ENCODE measurements around the gene AGAP1.

The AGAP1 gene

GRCh38 chr2:235964787-235965390, 471.0 kb downstream of the AGAP1 start:
- no peak for TF ChIP-seq CTCF (IDR thresholded peaks at IDR 0.05)

GRCh38 chr2:235966396-235966795, 472.6 kb downstream of the AGAP1 start:
- 0 out of 2 replicates have a peak, but pooled peaks have one; percentile 20 for TF ChIP-seq CTCF (IDR thresholded peaks at IDR 0.05)

DNA sequence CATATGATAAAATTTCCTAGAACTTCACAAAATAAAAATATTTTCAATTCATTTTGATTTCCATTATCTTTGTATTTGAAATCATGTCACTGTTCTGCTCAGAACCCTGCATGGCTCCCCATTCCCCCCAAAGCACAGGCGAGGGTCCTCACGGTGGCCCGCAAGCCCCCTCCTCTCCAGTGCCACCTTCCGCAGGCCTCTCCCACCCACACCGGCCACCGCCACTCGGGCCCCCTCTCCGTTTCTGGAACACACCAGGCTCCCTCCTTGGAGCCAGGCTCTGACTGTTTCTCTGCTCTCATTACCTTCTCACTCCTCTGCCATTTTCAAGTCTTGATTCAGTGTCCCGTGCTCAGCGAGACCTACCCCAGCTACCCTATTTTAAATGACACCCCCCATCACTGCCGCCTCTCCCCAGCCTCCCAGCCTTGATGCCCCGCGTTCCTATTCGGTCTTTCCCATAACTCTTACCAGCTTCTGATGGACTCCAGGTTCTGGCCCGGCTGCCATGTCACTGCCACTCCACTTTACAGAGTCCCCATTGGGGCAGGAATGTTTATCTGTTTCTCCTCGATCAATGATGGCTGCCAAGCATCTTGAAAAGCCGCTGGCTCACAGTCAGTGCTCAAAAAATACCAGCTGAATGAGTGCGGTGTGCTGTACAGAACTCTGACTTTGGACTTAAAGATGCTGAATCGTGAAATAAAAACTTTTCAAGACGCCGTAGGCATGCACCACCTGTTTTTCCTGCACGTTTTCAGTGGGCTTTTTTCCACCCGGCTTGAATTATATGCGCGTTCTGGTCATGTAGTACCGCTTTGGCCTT, 473.3 kb downstream of the AGAP1 start:
- no peak for TF ChIP-seq CTCF (IDR thresholded peaks at IDR 0.05)

DNA sequence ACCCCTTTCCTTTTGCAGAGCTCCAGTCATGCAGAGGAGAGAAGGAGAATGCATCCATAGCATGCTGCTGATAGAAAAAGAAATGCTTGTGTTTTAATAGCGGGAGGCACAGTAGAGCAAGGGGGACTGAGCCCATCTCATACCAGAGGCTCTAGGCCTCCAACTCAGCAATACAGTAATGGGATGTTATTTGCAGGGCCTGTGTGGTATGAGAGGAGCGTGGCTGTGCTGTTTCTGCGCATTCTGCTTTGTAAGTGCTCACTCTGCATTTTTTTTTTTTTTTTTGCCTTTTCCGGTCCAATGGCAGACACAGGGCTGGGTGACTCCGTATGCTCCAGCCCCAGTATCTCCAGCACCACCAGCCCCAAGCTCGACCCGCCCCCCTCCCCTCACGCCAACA, 474.3 kb downstream of the AGAP1 start:
- no peak for TF ChIP-seq CTCF (IDR thresholded peaks at IDR 0.05)

GRCh38 chr2:235968616-235969324, 474.9 kb downstream of the AGAP1 start:
- no peak for TF ChIP-seq CTCF (IDR thresholded peaks at IDR 0.05)

- no peak for TF ChIP-seq CTCF (IDR thresholded peaks at IDR 0.05)
Measured at GRCh38 chr2:235970204-235971040, 476.6 kb downstream of the AGAP1 start.

GRCh38 chr2:235976516-235976915, 482.7 kb downstream of the AGAP1 start:
- TF ChIP-seq CTCF (IDR thresholded peaks at IDR 0.05), result no peak

Data from LNCAP (cell line).